ENCODE measurements around the gene TMEM63A. TPM values are rescaled to one million over a fixed set of nuclear protein-coding genes. Genes with fewer than 3 reads are reported as not detected.

Gene TMEM63A
- total and polyA plus RNA-seq, 2 of the 13 experiments (the other 11 are each of a cell fraction or from before 2014, with no cell fraction given), result 23.9 to 53.3 TPM

DNA sequence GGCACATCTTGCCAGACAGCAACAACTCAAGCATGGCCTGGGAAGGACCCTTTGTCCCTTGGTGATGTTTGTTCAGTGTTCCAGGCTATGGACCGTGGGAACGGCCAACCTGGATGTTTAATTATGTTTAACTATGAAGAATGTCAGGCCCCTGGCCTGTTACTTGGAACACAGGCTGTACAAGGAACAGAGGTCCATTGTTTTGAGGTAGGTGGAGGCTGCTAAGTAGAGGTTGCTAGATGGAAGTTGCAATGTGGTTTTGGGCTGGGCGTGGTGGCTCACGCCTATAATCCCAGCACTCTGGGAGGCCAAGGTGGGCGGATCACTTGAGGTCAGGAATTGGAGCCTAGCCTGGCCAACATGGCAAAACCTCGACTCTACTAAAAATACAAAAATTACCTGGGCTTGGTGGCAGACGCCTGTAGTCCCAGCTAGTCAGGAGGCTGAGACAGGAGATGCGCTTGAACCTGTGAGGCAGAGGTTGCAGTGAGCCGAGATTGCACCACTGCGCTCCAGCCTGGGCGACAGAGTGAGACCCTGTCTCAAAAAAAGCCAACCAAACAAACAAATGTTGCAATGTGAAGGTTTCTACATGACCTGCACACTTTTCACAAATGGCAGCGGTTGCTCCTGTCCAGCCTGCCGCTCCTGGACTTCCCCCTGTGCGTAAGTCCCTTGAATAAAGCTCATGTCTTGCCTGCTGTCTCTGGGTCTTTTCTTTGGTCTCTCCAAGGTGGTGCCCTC is 9.2 kb upstream of the TMEM63A start (continued):
- no peak for TF ChIP-seq ZBED4 (CRISPR knock-in tag; IDR thresholded peaks at IDR 0.05; ENCODE audit: borderline replicate concordance)
- no peak for TF ChIP-seq ZNF777 (CRISPR knock-in tag; IDR thresholded peaks at IDR 0.05)
- no peak for TF ChIP-seq KLF13 (CRISPR knock-in tag; IDR thresholded peaks at IDR 0.05)
- no peak for TF ChIP-seq ZNF367 (CRISPR knock-in tag; IDR thresholded peaks at IDR 0.05; ENCODE audit: borderline replicate concordance)
- TF ChIP-seq ZNF230 (CRISPR knock-in tag; IDR thresholded peaks at IDR 0.05), result no peak
- no peak for TF ChIP-seq SCMH1 (CRISPR knock-in tag; IDR thresholded peaks at IDR 0.05; ENCODE audit: borderline replicate concordance)
- no peak for TF ChIP-seq NFYB (CRISPR knock-in tag; IDR thresholded peaks at IDR 0.05)
- no peak for TF ChIP-seq ZNF451 (CRISPR knock-in tag; IDR thresholded peaks at IDR 0.05)
- no peak for TF ChIP-seq ZBTB8A (CRISPR knock-in tag; IDR thresholded peaks at IDR 0.05; ENCODE audit: borderline replicate concordance, low read depth)
- no peak for TF ChIP-seq KLF6 (CRISPR knock-in tag; IDR thresholded peaks at IDR 0.05)
- TF ChIP-seq KAT2B (IDR thresholded peaks at IDR 0.05; ENCODE audit: borderline replicate concordance, low read depth, low read length), result no peak
- no peak for TF ChIP-seq ZNF503 (CRISPR knock-in tag; IDR thresholded peaks at IDR 0.05)
- TF ChIP-seq ZHX1 (CRISPR knock-in tag; IDR thresholded peaks at IDR 0.05; ENCODE audit: low read depth), result no peak
- TF ChIP-seq, protein P1, sequence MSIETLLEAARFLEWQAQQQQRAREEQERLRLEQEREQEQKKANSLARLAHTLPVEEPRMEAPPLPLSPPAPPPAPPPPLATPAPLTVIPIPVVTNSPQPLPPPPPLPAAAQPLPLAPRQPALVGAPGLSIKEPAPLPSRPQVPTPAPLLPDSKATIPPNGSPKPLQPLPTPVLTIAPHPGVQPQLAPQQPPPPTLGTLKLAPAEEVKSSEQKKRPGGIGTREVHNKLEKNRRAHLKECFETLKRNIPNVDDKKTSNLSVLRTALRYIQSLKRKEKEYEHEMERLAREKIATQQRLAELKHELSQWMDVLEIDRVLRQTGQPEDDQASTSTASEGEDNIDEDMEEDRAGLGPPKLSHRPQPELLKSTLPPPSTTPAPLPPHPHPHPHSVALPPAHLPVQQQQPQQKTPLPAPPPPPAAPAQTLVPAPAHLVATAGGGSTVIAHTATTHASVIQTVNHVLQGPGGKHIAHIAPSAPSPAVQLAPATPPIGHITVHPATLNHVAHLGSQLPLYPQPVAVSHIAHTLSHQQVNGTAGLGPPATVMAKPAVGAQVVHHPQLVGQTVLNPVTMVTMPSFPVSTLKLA (IDR thresholded peaks at IDR 0.05), result no peak
- no peak; the same call in 1 of the 2 replicates for TF ChIP-seq HDAC1 (CRISPR knock-in tag; IDR thresholded peaks at IDR 0.05)
- TF ChIP-seq GABPA (IDR thresholded peaks at IDR 0.05; ENCODE audit: low read depth, low read length), result no peak
- no peak for TF ChIP-seq GABPA (CRISPR knock-in tag; IDR thresholded peaks at IDR 0.05; ENCODE audit: low read depth)
- no peak for TF ChIP-seq PRMT3 (CRISPR knock-in tag; IDR thresholded peaks at IDR 0.05; ENCODE audit: borderline replicate concordance, low read depth)

Data from HepG2 (cell line).